Measurements from ENCODE around the gene PSME3IP1. TPM values are rescaled to one million over a fixed set of nuclear protein-coding genes. Genes with fewer than 3 reads are reported as not detected.
A peak's percentile ranks its signal among the peaks of the same experiment; 100 is the strongest.

The PSME3IP1 gene
- total and polyA plus RNA-seq, 2 of the 8 experiments (the other 6 are each of a cell fraction or from before 2014, with no cell fraction given) = 95.1 to 98.3 TPM

GRCh38 chr16:57148481-57148880 is 37.4 kb downstream of the PSME3IP1 start:
- H3K23ac ChIP-seq (ENCODE audit: insufficient read length) = no peak overlapping the region
- peak overlapping the region; percentile 10 for H2BK120ac ChIP-seq (replicated peaks; ENCODE audit: low read depth, low read length)
- no peaks in the 10 kb centered on the region for H3K9me3 ChIP-seq (ENCODE audit: insufficient read depth in 2 of 2, low read depth in 1 of 2, low read length in 1 of 2)
- no peak overlapping the region for H3K56ac ChIP-seq (replicated peaks; ENCODE audit: insufficient read length, low read depth, low read length)
- peak overlapping the region; percentile 16; the same call in 1 of the 2 replicates for H2BK5ac ChIP-seq (ENCODE audit: low read depth, low read length)
- 94% methylated on average over 6 of the region's 6 CpGs; no CpG with 5 or more reads in 1 of the 2 experiments for WGBS, 2 experiments (ENCODE audit: extremely low coverage in 1 of 2, insufficient coverage in 1 of 2, insufficient read length in 1 of 2, insufficient replicate concordance in 2 of 2, low coverage in 1 of 2, low lambda C conversion rate in 2 of 2, missing lambda C conversion rate in 1 of 2)
- ChIA-PET POLR2A (ENCODE audit: partially characterized antibody) (interaction anchor here (0.8 to 1.7 kb wide), 4 partner anchors 13 to 133 kb away, joined by 4 to 5 read pairs (median 4); no protein-coding TSS in a partner anchor), CTCF (ENCODE audit: partially characterized antibody) (interaction anchor here (0.7 to 2.6 kb wide), 10 partner anchors 15 to 313 kb away, joined by 3 to 15 read pairs (median 3); partner anchors contain the start of genes CPNE2 and POLR2C)
- no peak overlapping the region for H2AK5ac ChIP-seq (ENCODE audit: low read depth, low read length)
- H3K4me1 ChIP-seq (replicated peaks in 1 of 4; ENCODE audit: control insufficient read depth in 3 of 4, insufficient read depth in 4 of 4, low read length in 3 of 4) = peaks cover 13 to 33% (median 16%) of the 10 kb centered on the region in 4 experiments
- H3K9ac ChIP-seq (replicated peaks in 1 of 4; ENCODE audit: extremely low read depth in 1 of 4, low read depth in 3 of 4, low read length in 3 of 4) = no peak overlapping the region
- H2BK20ac ChIP-seq (ENCODE audit: low read length) = peak overlapping the region; percentile 62; the same call in 1 of the 2 replicates
- H3K14ac ChIP-seq (ENCODE audit: insufficient read length) = no peak overlapping the region
- H2BK15ac ChIP-seq (ENCODE audit: low read length) = no peak overlapping the region
- H3K4me3 ChIP-seq (ENCODE audit: extremely low read depth in 1 of 4, insufficient read depth in 2 of 4, low read depth in 3 of 4, low read length in 4 of 4) = no peak overlapping the region
- H2AFZ ChIP-seq (ENCODE audit: low read length) = no peak overlapping the region
- H3K18ac ChIP-seq (ENCODE audit: extremely low read depth, low read length) = no peak overlapping the region; the same call in 1 of the 2 replicates
- no peaks in the 10 kb centered on the region for H3K23me2 ChIP-seq (ENCODE audit: low read depth, low read length)
- peaks cover under 1 to 15% (median 6%) of the 10 kb centered on the region in 4 experiments; a peak in 7 of 8 replicates for H3K36me3 ChIP-seq (ENCODE audit: control insufficient read depth in 2 of 4, insufficient read depth in 4 of 4, low read length in 3 of 4)
- no peak overlapping the region for H4K5ac ChIP-seq (ENCODE audit: insufficient read length, low read depth, low read length)
- no peak overlapping the region for H3K4me2 ChIP-seq (ENCODE audit: insufficient read depth in 1 of 2, low read depth in 2 of 2, low read length in 2 of 2)
- no peaks in the 10 kb centered on the region for H3K27me3 ChIP-seq (replicated peaks in 1 of 4; ENCODE audit: control insufficient read depth in 3 of 4, extremely low read depth in 1 of 4, insufficient read depth in 3 of 4, low read length in 3 of 4)
- H4K20me1 ChIP-seq (replicated peaks in 1 of 2; ENCODE audit: control insufficient read depth in 1 of 2, insufficient read depth in 2 of 2, low read length in 2 of 2) = no peaks in the 10 kb centered on the region
- H3K79me1 ChIP-seq (ENCODE audit: low read depth, low read length) = no peaks in the 10 kb centered on the region
- H4K91ac ChIP-seq (replicated peaks; ENCODE audit: insufficient read length, low read length) = peak overlapping the region; percentile 22
- no peak overlapping the region for H2BK12ac ChIP-seq (ENCODE audit: low read depth, low read length)
- no peaks in the 10 kb centered on the region for H3K79me2 ChIP-seq (ENCODE audit: control insufficient read depth in 1 of 2, insufficient read depth in 2 of 2, low read length in 2 of 2)
- DNase-seq (ENCODE audit: low read depth in 1 of 2, low spot score in 2 of 2) (peak in 1 of 2 experiments; percentile 45), FAIRE-seq (no peak)
- no peak overlapping the region for H3K4ac ChIP-seq (replicated peaks; ENCODE audit: insufficient read length, low read depth, low read length)
- H3K27ac ChIP-seq (ENCODE audit: low read depth, low read length) = no peak overlapping the region
- H4K8ac ChIP-seq (ENCODE audit: extremely low read depth, insufficient read depth, low read length) = no peak overlapping the region; the same call in 1 of the 2 replicates
